ENCODE results near the gene MAP2.

DNA sequence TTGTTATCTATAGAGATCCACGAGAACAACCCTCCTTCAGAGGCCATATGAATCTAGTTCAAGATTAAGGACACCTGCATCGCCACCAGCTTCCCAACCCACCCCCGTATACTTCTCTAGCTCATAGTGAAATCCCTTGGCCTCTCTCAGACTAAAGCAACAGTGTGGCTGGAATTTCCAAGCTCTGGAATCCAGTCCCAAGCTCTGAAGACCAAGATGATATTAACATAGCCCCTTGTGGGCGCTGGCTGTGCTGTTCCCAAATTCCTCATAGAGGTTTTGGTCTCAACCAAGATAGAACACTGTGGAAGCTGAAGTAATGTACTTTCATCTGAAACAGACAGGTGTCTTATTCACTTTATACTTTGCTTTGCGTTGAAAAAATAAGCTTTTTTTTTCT lies 139.6 kb downstream of the MAP2 start:
- TF ChIP-seq, protein P1, sequence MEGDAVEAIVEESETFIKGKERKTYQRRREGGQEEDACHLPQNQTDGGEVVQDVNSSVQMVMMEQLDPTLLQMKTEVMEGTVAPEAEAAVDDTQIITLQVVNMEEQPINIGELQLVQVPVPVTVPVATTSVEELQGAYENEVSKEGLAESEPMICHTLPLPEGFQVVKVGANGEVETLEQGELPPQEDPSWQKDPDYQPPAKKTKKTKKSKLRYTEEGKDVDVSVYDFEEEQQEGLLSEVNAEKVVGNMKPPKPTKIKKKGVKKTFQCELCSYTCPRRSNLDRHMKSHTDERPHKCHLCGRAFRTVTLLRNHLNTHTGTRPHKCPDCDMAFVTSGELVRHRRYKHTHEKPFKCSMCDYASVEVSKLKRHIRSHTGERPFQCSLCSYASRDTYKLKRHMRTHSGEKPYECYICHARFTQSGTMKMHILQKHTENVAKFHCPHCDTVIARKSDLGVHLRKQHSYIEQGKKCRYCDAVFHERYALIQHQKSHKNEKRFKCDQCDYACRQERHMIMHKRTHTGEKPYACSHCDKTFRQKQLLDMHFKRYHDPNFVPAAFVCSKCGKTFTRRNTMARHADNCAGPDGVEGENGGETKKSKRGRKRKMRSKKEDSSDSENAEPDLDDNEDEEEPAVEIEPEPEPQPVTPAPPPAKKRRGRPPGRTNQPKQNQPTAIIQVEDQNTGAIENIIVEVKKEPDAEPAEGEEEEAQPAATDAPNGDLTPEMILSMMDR (IDR thresholded peaks at IDR 0.05; ENCODE audit: low read depth, low read length, missing input control) = no peak
- TF ChIP-seq, protein P2, sequence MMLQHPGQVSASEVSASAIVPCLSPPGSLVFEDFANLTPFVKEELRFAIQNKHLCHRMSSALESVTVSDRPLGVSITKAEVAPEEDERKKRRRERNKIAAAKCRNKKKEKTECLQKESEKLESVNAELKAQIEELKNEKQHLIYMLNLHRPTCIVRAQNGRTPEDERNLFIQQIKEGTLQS (IDR thresholded peaks at IDR 0.05) = no peak
- TF ChIP-seq SP1 (IDR thresholded peaks at IDR 0.05) = no peak
- TF ChIP-seq, protein P3, sequence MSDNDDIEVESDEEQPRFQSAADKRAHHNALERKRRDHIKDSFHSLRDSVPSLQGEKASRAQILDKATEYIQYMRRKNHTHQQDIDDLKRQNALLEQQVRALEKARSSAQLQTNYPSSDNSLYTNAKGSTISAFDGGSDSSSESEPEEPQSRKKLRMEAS (IDR thresholded peaks at IDR 0.05) = no peak
- no peak for TF ChIP-seq YY1 (IDR thresholded peaks at IDR 0.05)
- TF ChIP-seq FOXA1 (IDR thresholded peaks at IDR 0.05) = no peak

Data from liver (tissue), 3 donors.